GM18511 (cell line): ENCODE measurements around the gene KCTD5.
A peak's percentile ranks its signal among the peaks of the same experiment; 100 is the strongest.
"Not testable (repeated sequence)": the region's sequence is repeated elsewhere in the genome, so short reads cannot be mapped to it uniquely, and the experiment has no call there.

Experiments used
- ATAC-seq: cut with Tn5 transposase; IDR thresholded peaks from one replicate; pipeline ENCODE4 v1.9.1; 2021; ENCODE audit warnings: mild to moderate bottlenecking, moderate library complexity; ENCODE audit not compliant: unreplicated experiment

KCTD5 gene

GRCh38 chr16:2671741-2672140 lies 10.6 kb upstream of the KCTD5 start:
- ATAC-seq: no peak

GRCh38 chr16:2673066-2673999 lies 9.0 kb upstream of the KCTD5 start:
- peak; percentile 92 for ATAC-seq

- no peak for ATAC-seq
These were observed 7.3 kb upstream of the KCTD5 start for GRCh38 chr16:2675021-2675420.

GRCh38 chr16:2675714-2676113 lies 6.6 kb upstream of the KCTD5 start:
- no peak for ATAC-seq

- ATAC-seq: not testable (repeated sequence)
These were observed 5.4 kb upstream of the KCTD5 start for GRCh38 chr16:2676937-2677336.

GRCh38 chr16:2678206-2678965 lies 3.9 kb upstream of the KCTD5 start:
- ATAC-seq: not testable (repeated sequence)

GRCh38 chr16:2679902-2680301 lies 2.4 kb upstream of the KCTD5 start:
- not testable (repeated sequence) for ATAC-seq

- not testable (repeated sequence) for ATAC-seq
These were observed 2.0 kb upstream of the KCTD5 start for GRCh38 chr16:2680360-2680759.

- not testable (repeated sequence) for ATAC-seq
These were observed 718 bp downstream of the KCTD5 start for GRCh38 chr16:2683041-2683440.

GRCh38 chr16:2686075-2686474 lies 3.8 kb downstream of the KCTD5 start:
- peak; percentile 43 for ATAC-seq

- peak; percentile 60 for ATAC-seq
These were observed 4.7 kb downstream of the KCTD5 start for GRCh38 chr16:2686912-2687507.

- no peak for ATAC-seq
These were observed 5.4 kb downstream of the KCTD5 start for GRCh38 chr16:2687531-2688308.

GRCh38 chr16:2689422-2689821 lies 7.1 kb downstream of the KCTD5 start:
- not testable (repeated sequence) for ATAC-seq

- ATAC-seq: no peak
These were observed 7.9 kb downstream of the KCTD5 start for GRCh38 chr16:2689968-2690801.

GRCh38 chr16:2690852-2691251 lies 8.5 kb downstream of the KCTD5 start:
- no peak for ATAC-seq

GRCh38 chr16:2691491-2692248 lies 9.3 kb downstream of the KCTD5 start:
- no peak for ATAC-seq

GRCh38 chr16:2692251-2692947 lies 10.1 kb downstream of the KCTD5 start:
- ATAC-seq: no peak

GRCh38 chr16:2692948-2693651 lies 10.8 kb downstream of the KCTD5 start:
- ATAC-seq: no peak
